ENCODE measurements around the gene ANKRD45.
"Not testable (repeated sequence)": the region's sequence is repeated elsewhere in the genome, so short reads cannot be mapped to it uniquely, and the experiment has no call there.

Gene ANKRD45

GRCh38 chr1:173642450-173643139 is 27.1 kb downstream of the ANKRD45 start:
- DNase-seq = not testable (repeated sequence)

GRCh38 chr1:173639102-173639501 is 30.5 kb downstream of the ANKRD45 start:
- DNase-seq = no peak

GRCh38 chr1:173638043-173639021 is 31.3 kb downstream of the ANKRD45 start:
- DNase-seq = no peak

- DNase-seq = not testable (repeated sequence)
Observed at GRCh38 chr1:173637236-173638042, 32.2 kb downstream of the ANKRD45 start.

- DNase-seq = no peak
Observed at GRCh38 chr1:173635116-173635515, 34.5 kb downstream of the ANKRD45 start, which contains the start of gene TEX50. TEX50 (plus strand) TSS chr1:173635338; CDS start chr1:173635522, 184 bp downstream.

- DNase-seq = no peak
Observed at GRCh38 chr1:173628888-173629287, 40.8 kb downstream of the ANKRD45 start.

GRCh38 chr1:173627269-173627668 is 42.4 kb downstream of the ANKRD45 start:
- no peak for DNase-seq

- no peak for DNase-seq
Observed at GRCh38 chr1:173616859-173617258, 52.8 kb downstream of the ANKRD45 start.

- DNase-seq = not testable (repeated sequence)
Observed at GRCh38 chr1:173613086-173613485, 56.6 kb downstream of the ANKRD45 start.

- DNase-seq = no peak
Observed at GRCh38 chr1:173608503-173609216, 61.0 kb downstream of the ANKRD45 start.

- DNase-seq = peak in 3 of 4 experiments; percentile 29 to 48 (median 34)
Observed at GRCh38 chr1:173603056-173603591, 66.5 kb downstream of the ANKRD45 start, which contains the start of gene SLC9C2. SLC9C2 (minus strand) TSS chr1:173603072; CDS start chr1:173601776, 1,296 bp downstream.

- DNase-seq = no peak
Observed at GRCh38 chr1:173601588-173601987, 68.1 kb downstream of the ANKRD45 start.

- no peak for DNase-seq
Observed at GRCh38 chr1:173596097-173596825, 73.4 kb downstream of the ANKRD45 start.

GRCh38 chr1:173591138-173591537 is 78.5 kb downstream of the ANKRD45 start:
- not testable (repeated sequence) for DNase-seq

- no peak for DNase-seq
Observed at GRCh38 chr1:173590557-173590956, 79.1 kb downstream of the ANKRD45 start.

GRCh38 chr1:173581383-173582079 is 88.1 kb downstream of the ANKRD45 start:
- DNase-seq = no peak

- DNase-seq = no peak
Observed at GRCh38 chr1:173580658-173581057, 89.0 kb downstream of the ANKRD45 start.

GRCh38 chr1:173580071-173580470 is 89.6 kb downstream of the ANKRD45 start:
- no peak for DNase-seq

- no peak for DNase-seq
Observed at GRCh38 chr1:173573596-173573995, 96.1 kb downstream of the ANKRD45 start.
